HEK293T (cell line): ENCODE results near the gene GHITM.

Source experiments
- ARNT ChIP-seq: fragments of 450-650 bp; IDR thresholded peaks from 2 replicates; pipeline ENCODE4 v1.6.1; 2017; ENCODE audit warnings: mild to moderate bottlenecking
- BHLHE40 ChIP-seq: fragments of 450-650 bp; IDR thresholded peaks from 2 replicates; pipeline ENCODE4 v1.6.1; 2016; ENCODE audit warnings: mild to moderate bottlenecking, moderate library complexity, borderline replicate concordance
- CTBP1 ChIP-seq: fragments of 450-650 bp; IDR thresholded peaks from 2 replicates; pipeline ENCODE4 v1.6.1; 2016; ENCODE audit warnings: borderline replicate concordance
- ELF4 ChIP-seq: fragments of 450-650 bp; IDR thresholded peaks from 2 replicates; pipeline ENCODE4 v1.6.1; 2017; ENCODE audit warnings: antibody characterized with exemption
- FOXK2 ChIP-seq: fragments of 450-650 bp; IDR thresholded peaks from 2 replicates; pipeline ENCODE4 v1.6.1; 2016; ENCODE audit warnings: mild to moderate bottlenecking
- FOXM1 ChIP-seq: fragments of 450-650 bp; IDR thresholded peaks from 2 replicates; pipeline ENCODE4 v1.6.1; 2017; ENCODE audit warnings: mild to moderate bottlenecking, borderline replicate concordance
- HDGF ChIP-seq: fragments of 450-650 bp; IDR thresholded peaks from 2 replicates; pipeline ENCODE4 v1.6.1; 2017; ENCODE audit warnings: antibody characterized with exemption, borderline replicate concordance
- L3MBTL2 ChIP-seq: fragments of 450-650 bp; conservative IDR thresholded peaks from 2 replicates; pipeline ENCODE4 v1.6.1; 2016; ENCODE audit warnings: mild to moderate bottlenecking
- PKNOX1 ChIP-seq: fragments of 450-650 bp; IDR thresholded peaks from 2 replicates; pipeline ENCODE4 v1.6.1; 2016
- SP1 ChIP-seq: fragments of 450-650 bp; IDR thresholded peaks from 2 replicates; pipeline ENCODE4 v1.6.1; 2017
- SUZ12 ChIP-seq: fragments of 450-650 bp; IDR thresholded peaks from 2 replicates; pipeline ENCODE4 v1.6.1; 2016; ENCODE audit warnings: mild to moderate bottlenecking
- TARDBP ChIP-seq: fragments of 450-650 bp; IDR thresholded peaks from 2 replicates; pipeline ENCODE4 v1.6.1; 2016
- ZNF384 ChIP-seq: fragments of 450-650 bp; IDR thresholded peaks from 2 replicates; pipeline ENCODE4 v1.6.1; 2016

GRCh38 chr10:84160663-84161362, 21.5 kb downstream of the GHITM start:
- TF ChIP-seq L3MBTL2 (no peak), ARNT (no peak), ELF4 (no peak), FOXM1 (no peak), HDGF (no peak), BHLHE40 (no peak), SUZ12 (no peak), SP1 (no peak), TARDBP (no peak), ZNF384 (no peak), FOXK2 (no peak), CTBP1 (no peak), PKNOX1 (no peak)
